ENCODE data around the gene OXER1. TPM values are rescaled to one million over a fixed set of nuclear protein-coding genes. Genes with fewer than 3 reads are reported as not detected.

OXER1 gene
- total RNA-seq, 1 donor from 2014 or later = 1.9 TPM

DNA sequence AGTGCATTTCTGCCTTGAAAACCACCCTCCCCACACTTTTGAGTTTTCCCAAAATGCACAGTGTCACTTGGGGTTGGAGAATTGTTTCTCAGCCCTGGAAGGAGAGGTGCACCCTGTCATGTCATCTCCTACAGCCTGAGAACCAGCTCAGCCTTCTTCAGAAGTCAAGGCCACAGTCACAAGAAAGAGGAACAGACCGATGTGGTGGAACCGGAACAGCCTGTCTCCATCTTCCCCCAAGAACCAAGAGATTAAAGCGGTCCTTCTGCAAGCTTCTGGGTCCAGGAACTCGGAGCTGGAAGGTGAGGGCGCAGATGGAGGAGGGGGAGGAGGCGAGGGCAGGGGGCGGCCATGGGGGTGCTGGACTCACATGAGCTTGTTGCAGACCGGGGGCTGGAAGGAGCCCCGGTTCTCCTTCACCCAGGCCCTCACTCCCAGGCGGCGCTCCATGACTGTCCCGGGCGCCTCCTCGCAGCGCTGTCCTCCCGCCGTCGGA, 28.2 kb upstream of the OXER1 start:
- peaks cover 47% of the 10 kb centered on the region for H3K4me1 Mint-ChIP-seq

DNA sequence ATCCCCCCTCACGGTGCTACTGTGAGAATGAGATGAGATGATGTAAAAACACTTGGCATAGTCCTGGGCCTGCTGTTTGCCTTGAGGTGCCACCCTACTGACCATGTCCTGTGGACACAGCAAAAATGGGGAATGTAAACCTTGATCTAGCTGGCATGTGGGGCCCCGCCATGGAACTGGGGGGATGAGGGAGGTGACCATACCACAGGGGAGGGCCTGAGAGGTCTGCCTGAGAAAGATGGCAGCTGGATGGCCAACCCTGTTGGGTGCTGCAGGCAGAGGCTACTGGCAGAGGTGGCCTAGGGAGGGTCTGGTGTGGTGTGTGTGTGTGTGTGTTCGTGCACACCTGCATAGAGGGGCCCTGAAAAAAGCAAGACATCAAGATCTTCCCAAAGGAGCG, 27.7 kb upstream of the OXER1 start:
- TF ChIP-seq, protein P1, sequence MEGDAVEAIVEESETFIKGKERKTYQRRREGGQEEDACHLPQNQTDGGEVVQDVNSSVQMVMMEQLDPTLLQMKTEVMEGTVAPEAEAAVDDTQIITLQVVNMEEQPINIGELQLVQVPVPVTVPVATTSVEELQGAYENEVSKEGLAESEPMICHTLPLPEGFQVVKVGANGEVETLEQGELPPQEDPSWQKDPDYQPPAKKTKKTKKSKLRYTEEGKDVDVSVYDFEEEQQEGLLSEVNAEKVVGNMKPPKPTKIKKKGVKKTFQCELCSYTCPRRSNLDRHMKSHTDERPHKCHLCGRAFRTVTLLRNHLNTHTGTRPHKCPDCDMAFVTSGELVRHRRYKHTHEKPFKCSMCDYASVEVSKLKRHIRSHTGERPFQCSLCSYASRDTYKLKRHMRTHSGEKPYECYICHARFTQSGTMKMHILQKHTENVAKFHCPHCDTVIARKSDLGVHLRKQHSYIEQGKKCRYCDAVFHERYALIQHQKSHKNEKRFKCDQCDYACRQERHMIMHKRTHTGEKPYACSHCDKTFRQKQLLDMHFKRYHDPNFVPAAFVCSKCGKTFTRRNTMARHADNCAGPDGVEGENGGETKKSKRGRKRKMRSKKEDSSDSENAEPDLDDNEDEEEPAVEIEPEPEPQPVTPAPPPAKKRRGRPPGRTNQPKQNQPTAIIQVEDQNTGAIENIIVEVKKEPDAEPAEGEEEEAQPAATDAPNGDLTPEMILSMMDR (IDR thresholded peaks at IDR 0.05) = no peak
- Mint-ChIP-seq H3K27me3 (no peaks in the 10 kb centered on the region), H3K36me3 (ENCODE audit: low read depth) (peaks cover 2% of the 10 kb centered on the region), H3K4me1 (peaks cover 46% of the 10 kb centered on the region), H3K27ac (peak overlapping the region; percentile 93), H3K9me3 (no peaks in the 10 kb centered on the region), H3K4me3 (peak overlapping the region; percentile 92)
- intact Hi-C loops (cut with micrococcal nuclease) = loop anchor here (1.0 to 10.0 kb wide), 5 partner anchors 19 to 297 kb away; partner anchors contain the start of gene MTA3
- ChIA-PET POLR2A (interaction anchor here (0.6 to 6.1 kb wide), 10 partner anchors 9 to 847 kb away, joined by 3 to 146 read pairs (median 5); no protein-coding TSS in a partner anchor), CTCF (interaction anchor here (1.0 to 1.1 kb wide), 2 partner anchors 19 to 36 kb away, joined by 3 to 4 read pairs; no protein-coding TSS in a partner anchor)
- ATAC-seq (ENCODE audit: low read depth) (no peak), DNase-seq (no peak)

More for the DNA sequence above, 28.2 kb upstream of the OXER1 start:
- ChIA-PET CTCF (interaction anchor here (1.0 to 1.1 kb wide), 3 partner anchors 19 to 38 kb away, joined by 3 to 4 read pairs (median 3); no protein-coding TSS in a partner anchor), POLR2A (interaction anchor here (0.6 to 6.1 kb wide), 12 partner anchors 8 to 848 kb away, joined by 3 to 146 read pairs (median 4); partner anchors contain the start of gene THADA)
- Mint-ChIP-seq H3K27me3 (no peaks in the 10 kb centered on the region), H3K27ac (peak overlapping the region; percentile 93), H3K4me3 (peak overlapping the region; percentile 92), H3K36me3 (ENCODE audit: low read depth) (peaks cover 2% of the 10 kb centered on the region), H3K9me3 (no peaks in the 10 kb centered on the region)
- DNase-seq (no peak), ATAC-seq (ENCODE audit: low read depth) (peak; percentile 61)
- TF ChIP-seq, protein P1 (IDR thresholded peaks at IDR 0.05) = no peak
- intact Hi-C loops (cut with micrococcal nuclease) = loop anchor here (1.0 to 10.0 kb wide), 5 partner anchors 18 to 297 kb away; partner anchors contain the start of gene MTA3

DNA sequence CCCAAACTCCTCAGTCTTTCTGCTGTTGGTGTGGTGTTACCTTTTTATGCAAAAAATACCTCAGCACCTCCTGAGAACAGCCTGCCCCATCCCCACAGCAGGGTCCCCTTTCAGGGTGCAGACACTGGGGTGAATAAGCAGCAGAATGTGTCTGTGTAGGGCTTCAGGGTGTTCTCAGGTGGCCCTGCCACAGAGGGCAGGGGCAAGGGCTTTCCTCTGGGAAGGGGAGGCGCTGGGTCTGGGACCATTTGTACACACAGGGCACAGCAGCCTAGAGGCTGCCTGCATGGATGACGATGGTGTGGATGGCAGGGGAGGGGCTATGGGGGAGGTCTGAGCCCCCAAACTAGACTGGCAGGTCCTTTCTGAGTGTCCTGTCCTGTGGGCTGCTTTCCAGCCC, 25.8 kb upstream of the OXER1 start:
- ATAC-seq (ENCODE audit: low read depth) (no peak), DNase-seq (no peak)
- TF ChIP-seq, protein P1 (IDR thresholded peaks at IDR 0.05) = no peak
- Mint-ChIP-seq H3K27me3 (no peaks in the 10 kb centered on the region), H3K9me3 (no peaks in the 10 kb centered on the region), H3K27ac (no peak overlapping the region), H3K36me3 (ENCODE audit: low read depth) (peaks cover 2% of the 10 kb centered on the region), H3K4me3 (no peak overlapping the region), H3K4me1 (peaks cover 30% of the 10 kb centered on the region)
- POLR2A ChIA-PET = no interaction called here
- intact Hi-C loops (cut with micrococcal nuclease) = loop anchor here (10.0 kb wide), 1 partner anchor 225 kb away; the partner anchor contains the start of gene MTA3
- CTCF ChIA-PET = no interaction called here

DNA sequence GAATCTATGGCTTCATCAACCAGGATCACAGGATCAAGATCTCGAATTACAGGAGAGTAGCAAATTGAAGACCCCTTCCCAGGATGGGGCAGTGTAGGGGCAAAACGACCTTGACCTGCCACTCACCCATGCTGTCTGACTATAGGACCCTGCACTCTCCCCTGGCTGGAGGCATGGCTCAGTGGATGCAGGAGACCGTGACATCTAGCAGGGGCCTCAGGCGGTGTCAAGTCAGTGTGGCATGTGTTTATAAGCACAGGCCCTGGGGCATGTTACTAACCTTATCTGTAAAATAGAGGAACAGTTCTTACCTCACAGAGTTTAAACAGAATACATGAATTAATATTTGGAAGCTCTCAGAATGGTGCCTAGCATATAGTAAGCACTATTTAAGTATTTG, 24.9 kb upstream of the OXER1 start:
- Mint-ChIP-seq H3K27ac (no peak overlapping the region), H3K4me3 (no peak overlapping the region), H3K36me3 (ENCODE audit: low read depth) (peaks cover 2% of the 10 kb centered on the region), H3K9me3 (no peaks in the 10 kb centered on the region), H3K27me3 (no peaks in the 10 kb centered on the region), H3K4me1 (peaks cover 22% of the 10 kb centered on the region)
- intact Hi-C loops (cut with micrococcal nuclease) = no loop called here
- DNase-seq (no peak), ATAC-seq (ENCODE audit: low read depth) (no peak)
- ChIA-PET CTCF (no interaction called here), POLR2A (no interaction called here)
- TF ChIP-seq, protein P1 (IDR thresholded peaks at IDR 0.05) = no peak

DNA sequence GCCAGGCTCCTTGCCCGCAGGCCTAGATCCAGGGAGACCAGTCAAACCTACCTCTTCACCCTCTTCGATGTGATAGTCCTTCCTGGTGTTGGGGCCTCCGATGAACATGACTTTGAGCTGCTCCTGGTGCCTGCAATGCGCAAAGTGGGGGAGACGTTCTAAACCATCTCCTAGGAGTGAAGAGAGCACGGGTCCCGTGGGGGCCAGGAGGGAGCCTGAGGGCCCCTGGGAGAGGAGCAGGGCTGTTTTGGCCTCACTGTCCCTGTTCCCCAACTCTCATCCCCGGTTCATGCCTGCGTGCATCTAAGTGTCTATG, 24.5 kb upstream of the OXER1 start:
- Mint-ChIP-seq H3K9me3 (no peaks in the 10 kb centered on the region), H3K27ac (no peak overlapping the region), H3K27me3 (no peaks in the 10 kb centered on the region), H3K4me1 (peaks cover 17% of the 10 kb centered on the region), H3K36me3 (ENCODE audit: low read depth) (peaks cover 2% of the 10 kb centered on the region), H3K4me3 (no peak overlapping the region)
- DNase-seq (no peak), ATAC-seq (ENCODE audit: low read depth) (no peak)
- TF ChIP-seq, protein P1 (IDR thresholded peaks at IDR 0.05) = no peak
- CTCF ChIA-PET = no interaction called here
- intact Hi-C loops (cut with micrococcal nuclease) = no loop called here
- POLR2A ChIA-PET = interaction anchor here (0.8 kb wide), 1 partner anchor 35 kb away, joined by 3 read pairs; no protein-coding TSS in a partner anchor
